CD14-positive monocyte (primary cell): ENCODE measurements around the gene ARHGAP18. TPM values are rescaled to one million over a fixed set of nuclear protein-coding genes. Genes with fewer than 3 reads are reported as not detected.
A peak's percentile ranks its signal among the peaks of the same experiment; 100 is the strongest.

Experiments
- DNase-seq, 3 donors: peaks; one replicate each; pipeline ENCODE4 v3.0.0-alpha.2; 2011 to 2022
- H2AFZ ChIP-seq: 2 replicates; pipeline ENCODE4 v1.6.0; 2012; ENCODE audit warnings: mild to moderate bottlenecking, low read depth, low read length, inconsistent platforms; ENCODE audit not compliant: insufficient read depth, poor library complexity, severe bottlenecking
- H3K27ac ChIP-seq, 2 donors: 1 replicate in 1 of 2; 2 replicates in 1 of 2; pipeline ENCODE4 v1.5.1; 2012 to 2013; ENCODE audit warnings: low read length in 2 of 2, control low read depth in 1 of 2, inconsistent platforms in 1 of 2, low read depth in 1 of 2, mild to moderate bottlenecking in 1 of 2
- H3K27me3 ChIP-seq, 2 donors: one replicate each; pipeline versions ENCODE4 v1.6.0 to v1.6.1; 2011 to 2013; ENCODE audit warnings: low read length in 2 of 2; ENCODE audit not compliant: control insufficient read depth in 2 of 2, insufficient read depth in 2 of 2
- H3K36me3 ChIP-seq, 2 donors: replicated peaks in 1 of 2; 1 replicate in 1 of 2; 2 replicates in 1 of 2; pipeline versions ENCODE4 v1.5.1 to v1.6.1; 2012 to 2013; ENCODE audit warnings: low read length in 2 of 2, control low read depth in 1 of 2, inconsistent platforms in 1 of 2, mild to moderate bottlenecking in 1 of 2; ENCODE audit not compliant: insufficient read depth in 2 of 2, control insufficient read depth in 1 of 2
- H3K4me1 ChIP-seq, 2 donors: 1 replicate in 1 of 2; 2 replicates in 1 of 2; pipeline versions ENCODE4 v1.5.1 to v1.6.1; 2012 to 2013; ENCODE audit warnings: low read length in 2 of 2, control low read depth in 1 of 2, inconsistent platforms in 1 of 2, mild to moderate bottlenecking in 1 of 2, moderate library complexity in 1 of 2; ENCODE audit not compliant: insufficient read depth in 2 of 2, control insufficient read depth in 1 of 2
- H3K4me2 ChIP-seq: replicated peaks from 2 replicates; pipeline ENCODE3; 2012; ENCODE audit warnings: low read length, moderate library complexity, mild to moderate bottlenecking; ENCODE audit not compliant: poor library complexity, severe bottlenecking; ENCODE audit errors: extremely low read depth
- H3K4me3 ChIP-seq, 3 experiments: fragments of 200-600 bp in 1 of 3; sonication (generic) in 1 of 3; replicated peaks in 1 of 3; 1 replicate in 2 of 3; 2 replicates in 1 of 3; pipeline ENCODE4 v1.5.1; 2011 to 2013; ENCODE audit warnings: low read length in 3 of 3, mild to moderate bottlenecking in 3 of 3, control low read depth in 2 of 3, low read depth in 2 of 3, inconsistent platforms in 1 of 3, moderate library complexity in 1 of 3
- H3K79me2 ChIP-seq: 2 replicates; pipeline ENCODE4 v1.6.0; 2012; ENCODE audit warnings: mild to moderate bottlenecking, control low read depth, inconsistent platforms, low read length, moderate library complexity; ENCODE audit not compliant: insufficient read depth
- H3K9ac ChIP-seq: 2 replicates; pipeline ENCODE4 v1.6.0; 2017; ENCODE audit warnings: low read length, mild to moderate bottlenecking; ENCODE audit not compliant: insufficient read depth, poor library complexity, severe bottlenecking
- H3K9me3 ChIP-seq, 2 donors: replicated peaks in 1 of 2; 1 replicate in 1 of 2; 2 replicates in 1 of 2; pipeline versions ENCODE4 v1.5.1 to v1.6.1; 2012 to 2013; ENCODE audit warnings: low read length in 2 of 2, control low read depth in 1 of 2; ENCODE audit not compliant: control insufficient read depth in 1 of 2, insufficient read depth in 1 of 2
- H4K20me1 ChIP-seq: 2 replicates; pipeline ENCODE4 v1.6.0; 2012; ENCODE audit warnings: mild to moderate bottlenecking, low read length, control low read depth, moderate library complexity; ENCODE audit not compliant: insufficient read depth
- H3K27ac Mint-ChIP-seq, 7 donors: one replicate each; pipeline ENCODE4 v1.8.0; 2020; ENCODE audit warnings: mild to moderate bottlenecking in 7 of 7, mixed read lengths in 7 of 7, moderate library complexity in 6 of 7, inconsistent platforms in 2 of 7
- H3K27me3 Mint-ChIP-seq, 3 donors: one replicate each; pipeline ENCODE4 v1.8.0; 2021 to 2022; ENCODE audit warnings: low read depth in 3 of 3, mild to moderate bottlenecking in 3 of 3, mixed read lengths in 3 of 3, moderate library complexity in 3 of 3, inconsistent platforms in 1 of 3
- H3K36me3 Mint-ChIP-seq, 2 donors: one replicate each; pipeline ENCODE4 v1.8.0; 2020; ENCODE audit warnings: mixed read lengths in 2 of 2, inconsistent platforms in 1 of 2, mild to moderate bottlenecking in 1 of 2
- H3K4me1 Mint-ChIP-seq: one replicate; pipeline ENCODE4 v1.8.0; 2020; ENCODE audit warnings: mild to moderate bottlenecking, mixed read lengths
- H3K4me3 Mint-ChIP-seq, 2 donors: one replicate each; pipeline ENCODE4 v1.8.0; 2020; ENCODE audit warnings: mild to moderate bottlenecking in 2 of 2, mixed read lengths in 2 of 2, moderate library complexity in 1 of 2
- H3K9me3 Mint-ChIP-seq, 7 donors: one replicate each; pipeline ENCODE4 v1.8.0; 2020 to 2022; ENCODE audit warnings: mixed read lengths in 7 of 7, mild to moderate bottlenecking in 6 of 7, moderate library complexity in 6 of 7, inconsistent platforms in 2 of 7
- WGBS: methylation state at CpG from one replicate; pipeline ENCODE4 v1.1.5; 2013; ENCODE audit warnings: missing lambda C conversion rate; ENCODE audit not compliant: insufficient coverage; 5-methylcytosine and 5-hydroxymethylcytosine counted together
- intact Hi-C, 2 donors: fragments of 100-400 bp; cut with micrococcal nuclease; formaldehyde crosslinking; loops; one replicate each; pipeline versions ENCODE4 v1.15.0 to v1.15.1; 2023
- polyA plus RNA-seq, 3 donors: library from polyadenylated mRNA; depleted of rRNA in 1 of 3; unstranded in 2 of 3; stranded (reverse) in 1 of 3; fragments of 300-500 nt in 2 of 3; fragments of >200 nt in 1 of 3; fragmentation: Illumina TruSeq in 2 of 3; gene quantifications; 1 replicate in 2 of 3; 2 replicates in 1 of 3; pipeline ENCODE4 v1.2.3, GENCODE V29; 2012 to 2021
- TF ChIP-seq, protein P1 (sequence below): fragments of 200-600 bp; IDR thresholded peaks from one replicate; pipeline ENCODE4 v1.8.0; 2022; ENCODE audit warnings: antibody characterized with exemption, mild to moderate bottlenecking

Gene ARHGAP18
- polyA plus RNA-seq, 3 donors: 3.7 to 5.6 (median 3.8) TPM

DNA sequence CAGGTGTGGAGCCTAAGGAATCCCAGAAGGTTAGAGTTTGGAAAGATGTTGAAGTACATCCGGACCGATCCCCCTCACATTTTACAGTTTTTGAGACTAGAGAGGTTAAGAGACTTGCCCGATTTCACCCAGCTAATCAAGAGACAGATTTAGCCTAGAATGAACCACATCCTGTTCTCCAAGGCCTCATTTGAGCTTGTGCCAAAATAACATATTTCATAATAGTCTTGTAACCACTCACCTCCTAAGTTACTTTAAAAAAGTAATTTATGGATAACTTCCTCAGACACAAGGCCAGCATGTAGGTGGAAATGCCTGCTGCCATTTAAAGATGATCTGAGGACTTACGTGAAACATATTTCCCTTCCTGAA is 39.8 kb upstream of the ARHGAP18 start:
- DNase-seq: peak; percentile 33 to 65 (median 35)
- no peak overlapping the region for H3K9ac ChIP-seq

DNA sequence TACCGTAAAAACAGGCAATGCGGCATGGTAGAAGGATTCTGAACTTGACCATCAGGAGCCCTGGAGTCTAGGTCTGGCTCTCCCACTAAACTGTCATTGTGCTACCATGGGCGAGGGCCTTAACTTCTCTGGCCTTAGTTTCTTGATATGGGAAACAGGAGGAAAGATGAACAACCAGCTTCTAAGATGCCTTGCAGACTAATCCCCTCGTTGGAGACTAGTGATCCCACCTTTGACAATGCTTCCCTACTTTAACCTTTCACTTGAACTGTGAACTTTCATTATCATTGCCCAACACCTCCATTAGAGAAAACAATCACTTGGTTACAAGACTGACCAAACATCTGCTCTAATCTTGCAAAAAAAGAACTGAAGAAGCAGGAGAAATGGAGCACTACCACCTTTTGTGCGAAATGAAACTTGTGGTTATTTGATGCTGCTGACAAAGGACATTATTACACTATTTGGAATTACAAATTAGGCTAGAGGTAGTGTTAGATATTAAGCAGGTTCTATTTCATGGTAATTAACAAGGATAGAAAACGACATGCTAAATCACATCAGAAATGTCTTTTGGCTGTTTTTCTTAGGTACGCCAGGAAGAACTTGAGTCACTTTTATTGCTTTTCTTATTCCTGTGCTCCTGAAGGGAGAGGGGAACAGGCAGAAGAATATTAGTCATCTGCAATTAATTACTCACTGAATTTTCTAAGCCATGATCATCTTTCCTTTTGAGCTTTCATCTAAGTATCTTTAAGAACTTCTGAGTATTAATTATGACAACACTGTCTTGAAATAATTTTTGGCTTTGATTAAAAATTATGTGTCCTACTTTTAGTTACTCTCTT is 39.1 kb upstream of the ARHGAP18 start:
- Histone ChIP-seq H3K9me3 (no peaks in the 10 kb centered on the region), H3K79me2 (no peaks in the 10 kb centered on the region), H3K27ac (peak overlapping the region in 1 of 2 donors; percentile 56), H3K4me1 (peaks cover 42 to 54% of the 10 kb centered on the region in 2 donors), H3K36me3 (no peaks in the 10 kb centered on the region), H3K9ac (no peak overlapping the region), H3K4me3 (peak overlapping the region in 1 of 3 experiments; percentile 30), H3K27me3 (no peaks in the 10 kb centered on the region), H3K4me2 (peak overlapping the region; percentile 40), H2AFZ (no peak overlapping the region), H4K20me1 (no peaks in the 10 kb centered on the region)
- TF ChIP-seq, protein P1, sequence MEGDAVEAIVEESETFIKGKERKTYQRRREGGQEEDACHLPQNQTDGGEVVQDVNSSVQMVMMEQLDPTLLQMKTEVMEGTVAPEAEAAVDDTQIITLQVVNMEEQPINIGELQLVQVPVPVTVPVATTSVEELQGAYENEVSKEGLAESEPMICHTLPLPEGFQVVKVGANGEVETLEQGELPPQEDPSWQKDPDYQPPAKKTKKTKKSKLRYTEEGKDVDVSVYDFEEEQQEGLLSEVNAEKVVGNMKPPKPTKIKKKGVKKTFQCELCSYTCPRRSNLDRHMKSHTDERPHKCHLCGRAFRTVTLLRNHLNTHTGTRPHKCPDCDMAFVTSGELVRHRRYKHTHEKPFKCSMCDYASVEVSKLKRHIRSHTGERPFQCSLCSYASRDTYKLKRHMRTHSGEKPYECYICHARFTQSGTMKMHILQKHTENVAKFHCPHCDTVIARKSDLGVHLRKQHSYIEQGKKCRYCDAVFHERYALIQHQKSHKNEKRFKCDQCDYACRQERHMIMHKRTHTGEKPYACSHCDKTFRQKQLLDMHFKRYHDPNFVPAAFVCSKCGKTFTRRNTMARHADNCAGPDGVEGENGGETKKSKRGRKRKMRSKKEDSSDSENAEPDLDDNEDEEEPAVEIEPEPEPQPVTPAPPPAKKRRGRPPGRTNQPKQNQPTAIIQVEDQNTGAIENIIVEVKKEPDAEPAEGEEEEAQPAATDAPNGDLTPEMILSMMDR: no peak
- Mint-ChIP-seq H3K4me1 (peaks cover 47% of the 10 kb centered on the region), H3K27ac (peak overlapping the region; percentile 48 to 83 (median 79)), H3K9me3 (peaks cover 0 to 1% (median 0%) of the 10 kb centered on the region in 7 donors), H3K4me3 (peak overlapping the region; percentile 2 to 66), H3K27me3 (peaks cover 0 to 4% (median 0%) of the 10 kb centered on the region in 3 donors), H3K36me3 (peaks cover 0 to 2% of the 10 kb centered on the region in 2 donors)
- intact Hi-C loops: loop anchor here in 1 of 2 donors (5.0 kb wide), 1 partner anchor 77 kb away; no protein-coding TSS in a partner anchor
- WGBS: 35% methylated on average over 2 of the region's 7 CpGs
- DNase-seq: peak in 2 of 3 donors; percentile 30 to 47

More for the DNA sequence above, 39.8 kb upstream of the ARHGAP18 start:
- peaks cover 0 to 4% (median 0%) of the 10 kb centered on the region in 3 donors for H3K27me3 Mint-ChIP-seq
- Histone ChIP-seq H3K27ac (peak overlapping the region in 1 of 2 donors; percentile 56), H4K20me1 (no peaks in the 10 kb centered on the region), H3K4me1 (peaks cover 43 to 54% of the 10 kb centered on the region in 2 donors), H3K27me3 (no peaks in the 10 kb centered on the region), H3K36me3 (no peaks in the 10 kb centered on the region), H3K4me2 (peak overlapping the region; percentile 40), H2AFZ (no peak overlapping the region), H3K4me3 (peak overlapping the region in 1 of 3 experiments; percentile 13), H3K9me3 (no peaks in the 10 kb centered on the region), H3K79me2 (no peaks in the 10 kb centered on the region)
- H3K4me3 Mint-ChIP-seq: peak overlapping the region in 1 of 2 donors; percentile 66
- peak overlapping the region; percentile 9 to 83 (median 79) for H3K27ac Mint-ChIP-seq
- H3K9me3 Mint-ChIP-seq: peaks cover 0 to 1% (median 0%) of the 10 kb centered on the region in 7 donors
- H3K4me1 Mint-ChIP-seq: peaks cover 47% of the 10 kb centered on the region
- H3K36me3 Mint-ChIP-seq: peaks cover 0 to 2% of the 10 kb centered on the region in 2 donors
- no CpG with 5 or more reads among the region's 4 CpGs for WGBS
- intact Hi-C loops: loop anchor here in 1 of 2 donors (5.0 kb wide), 1 partner anchor 77 kb away; no protein-coding TSS in a partner anchor
- TF ChIP-seq, protein P1: no peak
